ENCODE data around the gene CD99L2.
"Not testable (repeated sequence)": the region's sequence is repeated elsewhere in the genome, so short reads cannot be mapped to it uniquely, and the experiment has no call there.

The CD99L2 gene

GRCh38 chrX:150886381-150886780, 12.1 kb downstream of the CD99L2 start:
- Histone ChIP-seq H3K4me3 (ENCODE audit: low read length, poor library complexity, severe bottlenecking) (no peak overlapping the region), H3K4me2 (ENCODE audit: low read depth, low read length, poor library complexity, severe bottlenecking) (no peak overlapping the region), H3K9me3 (ENCODE audit: insufficient read depth, low read depth, low read length) (no peaks in the 10 kb centered on the region), H3F3A (ENCODE audit: low read depth) (no peaks in the 10 kb centered on the region), H3K4me1 (ENCODE audit: insufficient read depth, low read length, poor library complexity, severe bottlenecking) (no peaks in the 10 kb centered on the region), H3K9me2 (replicated peaks; ENCODE audit: low read depth, low read length) (no peaks in the 10 kb centered on the region), H3K9ac (ENCODE audit: low read depth, low read length, poor library complexity, severe bottlenecking) (no peak overlapping the region), H4K20me1 (ENCODE audit: insufficient read depth, low read length, poor library complexity, severe bottlenecking) (no peaks in the 10 kb centered on the region), H3K36me3 (ENCODE audit: insufficient read depth, low read length) (no peaks in the 10 kb centered on the region), H3K79me2 (ENCODE audit: insufficient read depth, low read length) (no peaks in the 10 kb centered on the region), H3K27me3 (ENCODE audit: insufficient read depth, low read length, poor library complexity, severe bottlenecking) (no peaks in the 10 kb centered on the region), H2AFZ (ENCODE audit: low read length) (no peak overlapping the region)
- TF ChIP-seq EZH2phosphoT487 (IDR thresholded peaks at IDR 0.05; ENCODE audit: borderline replicate concordance) = no peak
- TF ChIP-seq CTCF (conservative IDR thresholded peaks at IDR 0.05; ENCODE audit: low read length) = no peak

- Histone ChIP-seq H3K4me1 (ENCODE audit: insufficient read depth, low read length, poor library complexity, severe bottlenecking) (no peaks in the 10 kb centered on the region), H3F3A (ENCODE audit: low read depth) (no peaks in the 10 kb centered on the region), H2AFZ (ENCODE audit: low read length) (no peak overlapping the region), H3K27me3 (ENCODE audit: insufficient read depth, low read length, poor library complexity, severe bottlenecking) (no peaks in the 10 kb centered on the region), H3K79me2 (ENCODE audit: insufficient read depth, low read length) (no peaks in the 10 kb centered on the region), H3K9me2 (replicated peaks; ENCODE audit: low read depth, low read length) (no peaks in the 10 kb centered on the region), H3K36me3 (ENCODE audit: insufficient read depth, low read length) (no peaks in the 10 kb centered on the region), H3K9ac (ENCODE audit: low read depth, low read length, poor library complexity, severe bottlenecking) (no peak overlapping the region), H4K20me1 (ENCODE audit: insufficient read depth, low read length, poor library complexity, severe bottlenecking) (no peaks in the 10 kb centered on the region), H3K9me3 (ENCODE audit: insufficient read depth, low read depth, low read length) (no peaks in the 10 kb centered on the region), H3K4me3 (ENCODE audit: low read length, poor library complexity, severe bottlenecking) (no peak overlapping the region), H3K4me2 (ENCODE audit: low read depth, low read length, poor library complexity, severe bottlenecking) (no peak overlapping the region)
- TF ChIP-seq CTCF (conservative IDR thresholded peaks at IDR 0.05; ENCODE audit: low read length) (no peak), EZH2phosphoT487 (IDR thresholded peaks at IDR 0.05; ENCODE audit: borderline replicate concordance) (no peak)
These were observed 17.7 kb downstream of the CD99L2 start for GRCh38 chrX:150880808-150881165.

- H3K9me3 ChIP-seq (ENCODE audit: insufficient read depth, low read depth, low read length) = no peaks in the 10 kb centered on the region
- no peaks in the 10 kb centered on the region for H3K27me3 ChIP-seq (ENCODE audit: insufficient read depth, low read length, poor library complexity, severe bottlenecking)
- no peaks in the 10 kb centered on the region for H3K9me2 ChIP-seq (replicated peaks; ENCODE audit: low read depth, low read length)
- H3K9ac ChIP-seq (ENCODE audit: low read depth, low read length, poor library complexity, severe bottlenecking) = no peak overlapping the region
- H3K79me2 ChIP-seq (ENCODE audit: insufficient read depth, low read length) = no peaks in the 10 kb centered on the region
- no peak overlapping the region for H3K4me2 ChIP-seq (ENCODE audit: low read depth, low read length, poor library complexity, severe bottlenecking)
- no peaks in the 10 kb centered on the region for H3F3A ChIP-seq (ENCODE audit: low read depth)
- H3K36me3 ChIP-seq (ENCODE audit: insufficient read depth, low read length) = no peaks in the 10 kb centered on the region
- TF ChIP-seq EZH2phosphoT487 (IDR thresholded peaks at IDR 0.05; ENCODE audit: borderline replicate concordance) (no peak), CTCF (conservative IDR thresholded peaks at IDR 0.05; ENCODE audit: low read length) (no peak)
- H3K4me1 ChIP-seq (ENCODE audit: insufficient read depth, low read length, poor library complexity, severe bottlenecking) = no peaks in the 10 kb centered on the region
- H3K4me3 ChIP-seq (ENCODE audit: low read length, poor library complexity, severe bottlenecking) = no peak overlapping the region
- H4K20me1 ChIP-seq (ENCODE audit: insufficient read depth, low read length, poor library complexity, severe bottlenecking) = no peaks in the 10 kb centered on the region
- no peak overlapping the region for H2AFZ ChIP-seq (ENCODE audit: low read length)
These were observed 18.3 kb downstream of the CD99L2 start for GRCh38 chrX:150879855-150880807.

GRCh38 chrX:150875621-150876020, 22.8 kb downstream of the CD99L2 start:
- not testable (repeated sequence) for H3K4me3 ChIP-seq (ENCODE audit: low read length, poor library complexity, severe bottlenecking); H3K9me3 ChIP-seq (ENCODE audit: insufficient read depth, low read depth, low read length); H2AFZ ChIP-seq (ENCODE audit: low read length); H3K9me2 ChIP-seq (replicated peaks; ENCODE audit: low read depth, low read length); H4K20me1 ChIP-seq (ENCODE audit: insufficient read depth, low read length, poor library complexity, severe bottlenecking); H3K36me3 ChIP-seq (ENCODE audit: insufficient read depth, low read length); H3K27me3 ChIP-seq (ENCODE audit: insufficient read depth, low read length, poor library complexity, severe bottlenecking); H3K9ac ChIP-seq (ENCODE audit: low read depth, low read length, poor library complexity, severe bottlenecking); H3K4me2 ChIP-seq (ENCODE audit: low read depth, low read length, poor library complexity, severe bottlenecking); H3K79me2 ChIP-seq (ENCODE audit: insufficient read depth, low read length); H3F3A ChIP-seq (ENCODE audit: low read depth); H3K4me1 ChIP-seq (ENCODE audit: insufficient read depth, low read length, poor library complexity, severe bottlenecking)

Measured in Loucy (cell line).